ENCODE measurements around the gene CCDC18. TPM values are rescaled to one million over a fixed set of nuclear protein-coding genes. Genes with fewer than 3 reads are reported as not detected.

CCDC18 gene
- total RNA-seq, 4 donors from 2014 or later: 1.5 to 5.1 (median 2.8) TPM

- H3K4me1 ChIP-seq: no peaks in the 10 kb centered on the region
- no peak overlapping the region for H3K4me3 ChIP-seq
- no peak for DNase-seq
- H3K9me3 ChIP-seq: no peaks in the 10 kb centered on the region
- no peak overlapping the region for H3K27ac ChIP-seq
- intact Hi-C loops (cut with DNase I; ENCODE audit: low total_unique reads) (no loop called here), in situ Hi-C loops (cut with MboI; ENCODE audit: low pct_ligation_motif_present in 1 of 4, low pct_unique_long_range_greater_than_20kb in 1 of 4, low sequenced_read_pairs in 3 of 4) (no loop called here)
- WGBS, 2 donors (ENCODE audit: low coverage in 1 of 2): 92 to 97% methylated on average over 6 of the region's 6 CpGs
- peaks cover 0 to 4% (median 0%) of the 10 kb centered on the region in 4 donors for H3K36me3 ChIP-seq
- TF ChIP-seq POLR2A (IDR thresholded peaks at IDR 0.05) (no peak), EP300 (IDR thresholded peaks at IDR 0.05; ENCODE audit: low read depth) (no peak), POLR2AphosphoS5 (IDR thresholded peaks at IDR 0.05) (no peak), CTCF (IDR thresholded peaks at IDR 0.05) (no peak)
- no peaks in the 10 kb centered on the region for H3K27me3 ChIP-seq
Measured at GRCh38 chr1:93205892-93206566, 25.5 kb downstream of the CCDC18 start.

GRCh38 chr1:93206567-93206954, 26.0 kb downstream of the CCDC18 start:
- Histone ChIP-seq H3K27me3 (no peaks in the 10 kb centered on the region), H3K27ac (no peak overlapping the region), H3K9me3 (no peaks in the 10 kb centered on the region), H3K4me1 (no peaks in the 10 kb centered on the region), H3K4me3 (no peak overlapping the region), H3K36me3 (peaks cover 0 to 4% (median 0%) of the 10 kb centered on the region in 4 donors)
- no peak for DNase-seq
- intact Hi-C loops (cut with DNase I; ENCODE audit: low total_unique reads): no loop called here
- in situ Hi-C loops (cut with MboI; ENCODE audit: low pct_ligation_motif_present in 1 of 4, low pct_unique_long_range_greater_than_20kb in 1 of 4, low sequenced_read_pairs in 3 of 4): no loop called here
- TF ChIP-seq POLR2A (IDR thresholded peaks at IDR 0.05): no peak
- no peak for TF ChIP-seq POLR2AphosphoS5 (IDR thresholded peaks at IDR 0.05)
- TF ChIP-seq CTCF (IDR thresholded peaks at IDR 0.05): no peak
- TF ChIP-seq EP300 (IDR thresholded peaks at IDR 0.05; ENCODE audit: low read depth): no peak

- H3K9me3 ChIP-seq: no peaks in the 10 kb centered on the region
- no peak for DNase-seq
- no peaks in the 10 kb centered on the region for H3K27me3 ChIP-seq
- no peak overlapping the region for H3K4me3 ChIP-seq
- WGBS, 2 donors (ENCODE audit: low coverage in 1 of 2): 93% methylated on average over 5 of the region's 5 CpGs
- no peak overlapping the region for H3K27ac ChIP-seq
- intact Hi-C loops (cut with DNase I; ENCODE audit: low total_unique reads) (no loop called here), in situ Hi-C loops (cut with MboI; ENCODE audit: low pct_ligation_motif_present in 1 of 4, low pct_unique_long_range_greater_than_20kb in 1 of 4, low sequenced_read_pairs in 3 of 4) (no loop called here)
- TF ChIP-seq POLR2AphosphoS5 (IDR thresholded peaks at IDR 0.05) (no peak), POLR2A (IDR thresholded peaks at IDR 0.05) (no peak), EP300 (IDR thresholded peaks at IDR 0.05; ENCODE audit: low read depth) (no peak), CTCF (IDR thresholded peaks at IDR 0.05) (no peak)
- H3K4me1 ChIP-seq: no peaks in the 10 kb centered on the region
- H3K36me3 ChIP-seq: peaks cover 0 to 4% (median 0%) of the 10 kb centered on the region in 4 donors
Measured at GRCh38 chr1:93207211-93207610, 26.7 kb downstream of the CCDC18 start.

- TF ChIP-seq POLR2A (IDR thresholded peaks at IDR 0.05): no peak
- no peak for TF ChIP-seq POLR2AphosphoS5 (IDR thresholded peaks at IDR 0.05)
- TF ChIP-seq CTCF (IDR thresholded peaks at IDR 0.05): no peak
- TF ChIP-seq EP300 (IDR thresholded peaks at IDR 0.05; ENCODE audit: low read depth): no peak
- Histone ChIP-seq H3K4me1 (no peaks in the 10 kb centered on the region), H3K36me3 (peaks cover 0 to 6% (median 0%) of the 10 kb centered on the region in 4 donors), H3K27ac (no peak overlapping the region), H3K4me3 (no peak overlapping the region), H3K27me3 (no peaks in the 10 kb centered on the region), H3K9me3 (no peaks in the 10 kb centered on the region)
- in situ Hi-C loops (cut with MboI; ENCODE audit: low pct_ligation_motif_present in 1 of 4, low pct_unique_long_range_greater_than_20kb in 1 of 4, low sequenced_read_pairs in 3 of 4): no loop called here
- no peak for DNase-seq
- 90 to 100% methylated on average over 2 of the region's 2 CpGs for WGBS, 2 donors (ENCODE audit: low coverage in 1 of 2)
- intact Hi-C loops (cut with DNase I; ENCODE audit: low total_unique reads): no loop called here
Measured at GRCh38 chr1:93215322-93215721, 34.8 kb downstream of the CCDC18 start.
